HCT116 (cell line): Measurements from ENCODE around the gene GGT7.

Experiments used
- ELF1 ChIP-seq: IDR thresholded peaks from 2 replicates; pipeline ENCODE4 v1.6.1; 2012; ENCODE audit warnings: low read depth, borderline replicate concordance
- EZH2 ChIP-seq: fragments of 200-600 bp; sonication (generic); IDR thresholded peaks from 2 replicates; pipeline ENCODE4 v1.6.1; 2017; ENCODE audit warnings: antibody characterized with exemption, mixed run types
- EZH2phosphoT487 ChIP-seq: fragments of 200-600 bp; IDR thresholded peaks from 2 replicates; pipeline ENCODE4 v1.6.1; 2018; ENCODE audit warnings: antibody characterized with exemption, borderline replicate concordance
- POLR2A ChIP-seq: IDR thresholded peaks from 2 replicates; pipeline ENCODE4 v1.7.0; 2011; ENCODE audit warnings: borderline replicate concordance; ENCODE audit not compliant: insufficient read depth, insufficient read length; ENCODE audit errors: extremely low read depth
- YY1 ChIP-seq: IDR thresholded peaks from 2 replicates; pipeline ENCODE4 v1.6.1; 2011; ENCODE audit warnings: low read length, low read depth, moderate library complexity, mild to moderate bottlenecking; ENCODE audit not compliant: insufficient replicate concordance; ENCODE audit errors: extremely low read depth
- ZFX ChIP-seq: fragments of 450-650 bp; IDR thresholded peaks from 2 replicates; pipeline ENCODE4 v1.6.1; 2017
- ZNF274 ChIP-seq: fragments of 200-500 bp; sonication (Bioruptor generic); IDR thresholded peaks from 2 replicates; pipeline ENCODE4 v1.6.1; 2014; ENCODE audit warnings: mild to moderate bottlenecking, low read depth, low read length, inconsistent platforms
- TF ChIP-seq, protein P1 (sequence below), 3 experiments: fragments of 200-600 bp in 1 of 3; sonication (generic) in 1 of 3; IDR thresholded peaks in 2 of 3; conservative IDR thresholded peaks in 1 of 3; 2 replicates each; pipeline ENCODE4 v1.5.1; 2012 to 2017; ENCODE audit warnings: low read depth in 2 of 3, low read length in 2 of 3, antibody characterized with exemption in 1 of 3, borderline replicate concordance in 1 of 3, control low read depth in 1 of 3, mild to moderate bottlenecking in 1 of 3, mixed read lengths in 1 of 3, mixed run types in 1 of 3, moderate library complexity in 1 of 3; ENCODE audit not compliant: insufficient read depth in 1 of 3
- TF ChIP-seq, protein P2 (sequence below): IDR thresholded peaks from 2 replicates; pipeline ENCODE4 v1.6.1; 2012; ENCODE audit warnings: low read depth
- TF ChIP-seq, protein P3 (sequence below): IDR thresholded peaks from 2 replicates; pipeline ENCODE4 v1.6.1; 2012

DNA sequence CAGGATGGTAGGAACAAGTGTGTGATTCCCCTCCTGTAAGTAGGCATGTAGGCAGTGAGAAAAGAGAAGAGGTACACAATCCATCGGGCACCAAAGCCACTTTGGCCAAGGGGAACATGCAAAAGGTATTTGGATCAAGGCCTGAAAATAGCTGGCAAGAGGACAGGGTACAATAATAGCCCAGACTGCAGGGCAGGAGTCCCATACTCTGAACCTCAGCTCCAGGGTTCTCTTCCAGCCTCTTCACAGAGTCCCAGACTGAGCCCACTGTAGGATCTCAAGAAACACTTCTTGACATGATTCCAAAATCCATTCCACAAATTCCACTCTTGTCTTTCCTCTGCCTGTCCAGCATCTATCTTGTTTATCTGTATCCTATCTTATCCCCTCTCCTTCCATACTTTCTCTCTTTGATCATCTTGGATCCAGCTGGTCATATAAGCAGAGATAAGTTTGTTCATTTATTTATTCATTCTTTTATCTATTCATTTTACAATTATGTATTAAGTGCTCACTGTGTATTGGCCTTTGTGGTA lies 23.5 kb upstream of the GGT7 start:
- TF ChIP-seq, protein P1, sequence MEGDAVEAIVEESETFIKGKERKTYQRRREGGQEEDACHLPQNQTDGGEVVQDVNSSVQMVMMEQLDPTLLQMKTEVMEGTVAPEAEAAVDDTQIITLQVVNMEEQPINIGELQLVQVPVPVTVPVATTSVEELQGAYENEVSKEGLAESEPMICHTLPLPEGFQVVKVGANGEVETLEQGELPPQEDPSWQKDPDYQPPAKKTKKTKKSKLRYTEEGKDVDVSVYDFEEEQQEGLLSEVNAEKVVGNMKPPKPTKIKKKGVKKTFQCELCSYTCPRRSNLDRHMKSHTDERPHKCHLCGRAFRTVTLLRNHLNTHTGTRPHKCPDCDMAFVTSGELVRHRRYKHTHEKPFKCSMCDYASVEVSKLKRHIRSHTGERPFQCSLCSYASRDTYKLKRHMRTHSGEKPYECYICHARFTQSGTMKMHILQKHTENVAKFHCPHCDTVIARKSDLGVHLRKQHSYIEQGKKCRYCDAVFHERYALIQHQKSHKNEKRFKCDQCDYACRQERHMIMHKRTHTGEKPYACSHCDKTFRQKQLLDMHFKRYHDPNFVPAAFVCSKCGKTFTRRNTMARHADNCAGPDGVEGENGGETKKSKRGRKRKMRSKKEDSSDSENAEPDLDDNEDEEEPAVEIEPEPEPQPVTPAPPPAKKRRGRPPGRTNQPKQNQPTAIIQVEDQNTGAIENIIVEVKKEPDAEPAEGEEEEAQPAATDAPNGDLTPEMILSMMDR (IDR thresholded peaks at IDR 0.05 in 2 of 3, conservative IDR thresholded peaks at IDR 0.05 in 1 of 3; ENCODE audit: borderline replicate concordance in 1 of 3, insufficient read depth in 1 of 3, low read depth in 2 of 3, low read length in 2 of 3): no peak
- TF ChIP-seq EZH2phosphoT487 (no peak), ZFX (no peak), EZH2 (no peak), ELF1 (no peak), YY1 (no peak), POLR2A (no peak), ZNF274 (no peak)
- TF ChIP-seq, protein P2, sequence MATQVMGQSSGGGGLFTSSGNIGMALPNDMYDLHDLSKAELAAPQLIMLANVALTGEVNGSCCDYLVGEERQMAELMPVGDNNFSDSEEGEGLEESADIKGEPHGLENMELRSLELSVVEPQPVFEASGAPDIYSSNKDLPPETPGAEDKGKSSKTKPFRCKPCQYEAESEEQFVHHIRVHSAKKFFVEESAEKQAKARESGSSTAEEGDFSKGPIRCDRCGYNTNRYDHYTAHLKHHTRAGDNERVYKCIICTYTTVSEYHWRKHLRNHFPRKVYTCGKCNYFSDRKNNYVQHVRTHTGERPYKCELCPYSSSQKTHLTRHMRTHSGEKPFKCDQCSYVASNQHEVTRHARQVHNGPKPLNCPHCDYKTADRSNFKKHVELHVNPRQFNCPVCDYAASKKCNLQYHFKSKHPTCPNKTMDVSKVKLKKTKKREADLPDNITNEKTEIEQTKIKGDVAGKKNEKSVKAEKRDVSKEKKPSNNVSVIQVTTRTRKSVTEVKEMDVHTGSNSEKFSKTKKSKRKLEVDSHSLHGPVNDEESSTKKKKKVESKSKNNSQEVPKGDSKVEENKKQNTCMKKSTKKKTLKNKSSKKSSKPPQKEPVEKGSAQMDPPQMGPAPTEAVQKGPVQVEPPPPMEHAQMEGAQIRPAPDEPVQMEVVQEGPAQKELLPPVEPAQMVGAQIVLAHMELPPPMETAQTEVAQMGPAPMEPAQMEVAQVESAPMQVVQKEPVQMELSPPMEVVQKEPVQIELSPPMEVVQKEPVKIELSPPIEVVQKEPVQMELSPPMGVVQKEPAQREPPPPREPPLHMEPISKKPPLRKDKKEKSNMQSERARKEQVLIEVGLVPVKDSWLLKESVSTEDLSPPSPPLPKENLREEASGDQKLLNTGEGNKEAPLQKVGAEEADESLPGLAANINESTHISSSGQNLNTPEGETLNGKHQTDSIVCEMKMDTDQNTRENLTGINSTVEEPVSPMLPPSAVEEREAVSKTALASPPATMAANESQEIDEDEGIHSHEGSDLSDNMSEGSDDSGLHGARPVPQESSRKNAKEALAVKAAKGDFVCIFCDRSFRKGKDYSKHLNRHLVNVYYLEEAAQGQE: no peak
- TF ChIP-seq, protein P3, sequence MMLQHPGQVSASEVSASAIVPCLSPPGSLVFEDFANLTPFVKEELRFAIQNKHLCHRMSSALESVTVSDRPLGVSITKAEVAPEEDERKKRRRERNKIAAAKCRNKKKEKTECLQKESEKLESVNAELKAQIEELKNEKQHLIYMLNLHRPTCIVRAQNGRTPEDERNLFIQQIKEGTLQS: no peak
